ENCODE measurements around the gene MICU1. TPM values are rescaled to one million over a fixed set of nuclear protein-coding genes. Genes with fewer than 3 reads are reported as not detected.
"Not testable (repeated sequence)": the region's sequence is repeated elsewhere in the genome, so short reads cannot be mapped to it uniquely, and the experiment has no call there.

The MICU1 gene
- polyA plus RNA-seq, 2 donors: 15.0 to 18.1 TPM

- H3K4me3 ChIP-seq (ENCODE audit: low read depth in 1 of 2, low read length in 2 of 2): no peak overlapping the region
- H3K27ac ChIP-seq (ENCODE audit: low read depth in 2 of 2, low read length in 1 of 2): no peak overlapping the region
- H3K4me1 ChIP-seq (ENCODE audit: control insufficient read depth in 2 of 2, insufficient read depth in 2 of 2, low read length in 1 of 2): no peaks in the 10 kb centered on the region
- no peaks in the 10 kb centered on the region for H3K27me3 ChIP-seq (ENCODE audit: control insufficient read depth in 1 of 2, insufficient read depth in 2 of 2, low read length in 2 of 2)
- H3K9me3 ChIP-seq (ENCODE audit: control insufficient read depth in 2 of 2, insufficient read depth in 1 of 2, low read depth in 1 of 2, low read length in 1 of 2): no peaks in the 10 kb centered on the region
- WGBS, 2 donors: 89 to 91% methylated on average over 2 of the region's 2 CpGs
- peaks cover 3 to 7% of the 10 kb centered on the region in 2 donors for H3K36me3 ChIP-seq (ENCODE audit: control insufficient read depth in 2 of 2, insufficient read depth in 2 of 2, low read length in 1 of 2)
Observed at GRCh38 chr10:72477463-72477862, 148.4 kb downstream of the MICU1 start.

DNA sequence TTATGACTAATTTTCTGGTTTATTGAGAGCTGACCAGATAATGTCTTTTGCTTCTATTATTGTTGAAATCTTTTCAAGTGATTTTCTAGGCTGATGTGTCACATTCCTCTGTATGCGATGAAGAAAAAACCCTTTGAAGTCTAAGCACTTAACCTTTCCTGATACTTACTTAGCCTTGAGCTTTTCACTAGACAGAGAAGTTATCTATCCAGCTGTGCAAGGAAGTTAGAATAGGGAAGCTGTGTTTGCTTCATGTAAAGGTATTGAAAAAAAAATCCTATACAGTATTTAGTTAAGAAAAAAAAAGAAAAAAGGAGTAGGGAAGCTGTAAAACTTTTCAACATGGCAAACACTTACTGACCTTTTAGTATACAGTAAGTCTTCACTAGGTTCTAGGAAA lies 153.6 kb downstream of the MICU1 start:
- H3K36me3 ChIP-seq (ENCODE audit: control insufficient read depth in 2 of 2, insufficient read depth in 2 of 2, low read length in 1 of 2): peaks cover 3 to 7% of the 10 kb centered on the region in 2 donors

GRCh38 chr10:72470666-72471065 lies 155.2 kb downstream of the MICU1 start:
- no peak overlapping the region for H3K27ac ChIP-seq (ENCODE audit: low read depth in 2 of 2, low read length in 1 of 2)
- no peaks in the 10 kb centered on the region for H3K27me3 ChIP-seq (ENCODE audit: control insufficient read depth in 1 of 2, insufficient read depth in 2 of 2, low read length in 2 of 2)
- no peak overlapping the region for H3K4me3 ChIP-seq (ENCODE audit: low read depth in 1 of 2, low read length in 2 of 2)
- WGBS, 2 donors: 98 to 100% methylated on average over 1 of the region's 1 CpG
- no peaks in the 10 kb centered on the region for H3K9me3 ChIP-seq (ENCODE audit: control insufficient read depth in 2 of 2, insufficient read depth in 1 of 2, low read depth in 1 of 2, low read length in 1 of 2)
- no peaks in the 10 kb centered on the region for H3K4me1 ChIP-seq (ENCODE audit: control insufficient read depth in 2 of 2, insufficient read depth in 2 of 2, low read length in 1 of 2)
- peaks cover 3 to 7% of the 10 kb centered on the region in 2 donors for H3K36me3 ChIP-seq (ENCODE audit: control insufficient read depth in 2 of 2, insufficient read depth in 2 of 2, low read length in 1 of 2)

More for the DNA sequence above, 153.6 kb downstream of the MICU1 start:
- Histone ChIP-seq H3K27me3 (ENCODE audit: control insufficient read depth in 1 of 2, insufficient read depth in 2 of 2, low read length in 2 of 2) (no peaks in the 10 kb centered on the region), H3K9me3 (ENCODE audit: control insufficient read depth in 2 of 2, insufficient read depth in 1 of 2, low read depth in 1 of 2, low read length in 1 of 2) (no peaks in the 10 kb centered on the region), H3K4me3 (ENCODE audit: low read depth in 1 of 2, low read length in 2 of 2) (no peak overlapping the region), H3K4me1 (ENCODE audit: control insufficient read depth in 2 of 2, insufficient read depth in 2 of 2, low read length in 1 of 2) (no peaks in the 10 kb centered on the region), H3K27ac (ENCODE audit: low read depth in 2 of 2, low read length in 1 of 2) (no peak overlapping the region)
- 86 to 88% methylated on average over 1 of the region's 1 CpG for WGBS, 2 donors

GRCh38 chr10:72467064-72467463 lies 158.8 kb downstream of the MICU1 start:
- WGBS, 2 donors: 93 to 96% methylated on average over 7 of the region's 7 CpGs
- not testable (repeated sequence) for H3K4me1 ChIP-seq (ENCODE audit: control insufficient read depth in 2 of 2, insufficient read depth in 2 of 2, low read length in 1 of 2); H3K27ac ChIP-seq (ENCODE audit: low read depth in 2 of 2, low read length in 1 of 2); H3K9me3 ChIP-seq (ENCODE audit: control insufficient read depth in 2 of 2, insufficient read depth in 1 of 2, low read depth in 1 of 2, low read length in 1 of 2); H3K27me3 ChIP-seq (ENCODE audit: control insufficient read depth in 1 of 2, insufficient read depth in 2 of 2, low read length in 2 of 2); H3K4me3 ChIP-seq (ENCODE audit: low read depth in 1 of 2, low read length in 2 of 2); H3K36me3 ChIP-seq (ENCODE audit: control insufficient read depth in 2 of 2, insufficient read depth in 2 of 2, low read length in 1 of 2)

DNA sequence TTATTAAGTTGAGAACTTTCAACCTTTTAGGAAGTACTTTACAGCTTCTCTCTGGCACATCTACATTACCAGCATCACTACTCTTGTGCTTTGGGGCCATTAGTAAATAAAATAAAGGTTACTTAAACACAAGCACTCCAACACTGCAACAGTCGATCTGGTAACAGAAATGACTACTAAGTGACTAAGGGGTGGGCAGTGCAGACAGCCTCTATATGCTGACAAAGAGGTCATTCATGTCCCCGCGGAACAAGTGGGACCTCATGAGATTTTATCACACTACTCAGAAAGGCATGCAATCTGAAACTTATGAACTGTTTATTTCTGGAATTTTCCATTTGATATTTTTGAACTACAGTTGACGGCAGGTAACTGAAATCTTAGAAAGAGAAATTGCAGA lies 159.9 kb downstream of the MICU1 start:
- WGBS, 2 donors: 79 to 90% methylated on average over 4 of the region's 4 CpGs

GRCh38 chr10:72464438-72464837 lies 161.4 kb downstream of the MICU1 start:
- H3K4me1 ChIP-seq (ENCODE audit: control insufficient read depth in 2 of 2, insufficient read depth in 2 of 2, low read length in 1 of 2): no peaks in the 10 kb centered on the region

More for the DNA sequence above, 159.9 kb downstream of the MICU1 start:
- no peaks in the 10 kb centered on the region for H3K9me3 ChIP-seq (ENCODE audit: control insufficient read depth in 2 of 2, insufficient read depth in 1 of 2, low read depth in 1 of 2, low read length in 1 of 2)
- no peaks in the 10 kb centered on the region for H3K36me3 ChIP-seq (ENCODE audit: control insufficient read depth in 2 of 2, insufficient read depth in 2 of 2, low read length in 1 of 2)
- no peaks in the 10 kb centered on the region for H3K4me1 ChIP-seq (ENCODE audit: control insufficient read depth in 2 of 2, insufficient read depth in 2 of 2, low read length in 1 of 2)
- H3K27me3 ChIP-seq (ENCODE audit: control insufficient read depth in 1 of 2, insufficient read depth in 2 of 2, low read length in 2 of 2): no peaks in the 10 kb centered on the region
- no peak overlapping the region for H3K27ac ChIP-seq (ENCODE audit: low read depth in 2 of 2, low read length in 1 of 2)
- H3K4me3 ChIP-seq (ENCODE audit: low read depth in 1 of 2, low read length in 2 of 2): no peak overlapping the region

GRCh38 chr10:72462261-72462660 lies 163.6 kb downstream of the MICU1 start:
- no peak overlapping the region for H3K27ac ChIP-seq (ENCODE audit: low read depth in 2 of 2, low read length in 1 of 2)
- 95 to 97% methylated on average over 3 of the region's 3 CpGs for WGBS, 2 donors
- no peaks in the 10 kb centered on the region for H3K27me3 ChIP-seq (ENCODE audit: control insufficient read depth in 1 of 2, insufficient read depth in 2 of 2, low read length in 2 of 2)
- no peaks in the 10 kb centered on the region for H3K4me1 ChIP-seq (ENCODE audit: control insufficient read depth in 2 of 2, insufficient read depth in 2 of 2, low read length in 1 of 2)
- no peak overlapping the region for H3K4me3 ChIP-seq (ENCODE audit: low read depth in 1 of 2, low read length in 2 of 2)
- H3K36me3 ChIP-seq (ENCODE audit: control insufficient read depth in 2 of 2, insufficient read depth in 2 of 2, low read length in 1 of 2): no peaks in the 10 kb centered on the region
- H3K9me3 ChIP-seq (ENCODE audit: control insufficient read depth in 2 of 2, insufficient read depth in 1 of 2, low read depth in 1 of 2, low read length in 1 of 2): no peaks in the 10 kb centered on the region

More at GRCh38 chr10:72464438-72464837, 161.4 kb downstream of the MICU1 start:
- Histone ChIP-seq H3K4me3 (ENCODE audit: low read depth in 1 of 2, low read length in 2 of 2) (no peak overlapping the region), H3K27me3 (ENCODE audit: control insufficient read depth in 1 of 2, insufficient read depth in 2 of 2, low read length in 2 of 2) (no peaks in the 10 kb centered on the region), H3K36me3 (ENCODE audit: control insufficient read depth in 2 of 2, insufficient read depth in 2 of 2, low read length in 1 of 2) (no peaks in the 10 kb centered on the region), H3K27ac (ENCODE audit: low read depth in 2 of 2, low read length in 1 of 2) (no peak overlapping the region), H3K9me3 (ENCODE audit: control insufficient read depth in 2 of 2, insufficient read depth in 1 of 2, low read depth in 1 of 2, low read length in 1 of 2) (no peaks in the 10 kb centered on the region)
- 67 to 78% methylated on average over 2 of the region's 2 CpGs for WGBS, 2 donors

DNA sequence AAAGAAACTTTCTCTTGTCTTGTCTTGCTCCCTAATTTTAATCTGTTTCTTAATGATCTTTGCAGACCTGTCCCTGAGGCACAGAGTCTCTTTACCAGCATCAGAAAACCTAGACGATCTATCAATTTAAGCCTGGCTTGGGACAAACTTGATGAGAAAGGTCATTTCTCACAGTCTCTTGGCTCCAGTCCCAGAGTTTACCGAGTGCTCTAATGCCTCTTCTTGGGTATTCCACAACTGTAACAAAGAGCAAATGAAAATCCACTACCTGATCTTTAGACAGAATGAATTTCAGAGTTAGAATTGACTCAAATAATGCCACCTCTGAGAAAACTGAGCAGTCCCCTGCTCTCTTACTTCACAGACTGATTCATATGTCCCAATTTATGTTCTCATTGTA lies 164.8 kb downstream of the MICU1 start:
- Histone ChIP-seq H3K36me3 (ENCODE audit: control insufficient read depth in 2 of 2, insufficient read depth in 2 of 2, low read length in 1 of 2) (no peaks in the 10 kb centered on the region), H3K4me3 (ENCODE audit: low read depth in 1 of 2, low read length in 2 of 2) (no peak overlapping the region), H3K27ac (ENCODE audit: low read depth in 2 of 2, low read length in 1 of 2) (no peak overlapping the region), H3K9me3 (ENCODE audit: control insufficient read depth in 2 of 2, insufficient read depth in 1 of 2, low read depth in 1 of 2, low read length in 1 of 2) (no peaks in the 10 kb centered on the region), H3K4me1 (ENCODE audit: control insufficient read depth in 2 of 2, insufficient read depth in 2 of 2, low read length in 1 of 2) (no peaks in the 10 kb centered on the region), H3K27me3 (ENCODE audit: control insufficient read depth in 1 of 2, insufficient read depth in 2 of 2, low read length in 2 of 2) (no peaks in the 10 kb centered on the region)
- WGBS, 2 donors: 41 to 47% methylated on average over 2 of the region's 2 CpGs

DNA sequence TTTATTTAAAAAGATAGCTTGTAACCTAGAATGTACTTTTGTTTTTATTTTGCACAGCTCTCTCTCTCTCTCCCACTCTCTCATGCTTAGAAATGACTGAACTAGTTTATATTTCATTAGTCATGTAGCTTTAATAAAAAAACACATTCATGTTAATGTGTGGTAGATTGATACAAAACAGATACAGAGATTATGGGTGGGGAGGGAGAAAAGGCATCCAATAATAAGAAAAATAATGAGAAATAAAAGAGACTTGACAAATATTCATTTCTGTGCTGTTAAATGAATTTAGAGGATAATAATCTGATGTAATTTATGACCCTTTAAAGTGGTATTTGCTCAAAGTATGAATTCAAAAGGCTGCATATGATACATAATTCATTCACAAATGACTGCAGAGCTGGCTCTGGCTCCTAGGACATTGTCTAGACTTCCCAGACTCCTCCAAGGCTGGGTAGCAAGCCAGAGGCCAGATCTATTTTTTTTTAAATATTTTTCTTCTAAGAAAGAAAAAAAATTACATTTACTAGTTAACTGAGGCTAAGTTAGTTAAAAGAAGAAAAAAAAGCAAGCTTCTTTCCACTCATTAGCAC lies 165.5 kb downstream of the MICU1 start:
- Histone ChIP-seq H3K9me3 (ENCODE audit: control insufficient read depth in 2 of 2, insufficient read depth in 1 of 2, low read depth in 1 of 2, low read length in 1 of 2) (no peaks in the 10 kb centered on the region), H3K27ac (ENCODE audit: low read depth in 2 of 2, low read length in 1 of 2) (no peak overlapping the region), H3K4me1 (ENCODE audit: control insufficient read depth in 2 of 2, insufficient read depth in 2 of 2, low read length in 1 of 2) (no peaks in the 10 kb centered on the region), H3K27me3 (ENCODE audit: control insufficient read depth in 1 of 2, insufficient read depth in 2 of 2, low read length in 2 of 2) (no peaks in the 10 kb centered on the region), H3K36me3 (ENCODE audit: control insufficient read depth in 2 of 2, insufficient read depth in 2 of 2, low read length in 1 of 2) (no peaks in the 10 kb centered on the region), H3K4me3 (ENCODE audit: low read depth in 1 of 2, low read length in 2 of 2) (no peak overlapping the region)

DNA sequence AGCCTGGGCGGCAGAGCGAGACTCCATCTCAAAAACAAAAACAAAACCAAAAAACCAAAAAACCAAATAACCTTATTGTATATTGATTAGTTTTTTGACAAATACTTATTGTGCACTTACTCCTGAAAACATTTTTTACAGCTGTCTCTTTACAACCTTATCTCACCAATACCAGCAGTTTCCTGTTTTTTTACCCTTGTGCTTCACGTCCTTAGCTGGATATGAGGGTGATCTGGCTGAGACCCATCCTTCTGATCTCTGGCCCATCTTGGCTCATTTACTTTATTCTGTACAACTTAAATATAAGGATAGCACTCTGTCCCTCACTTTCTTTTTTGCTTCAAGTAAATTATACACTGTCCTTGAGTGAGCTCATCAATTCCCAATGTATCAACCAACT lies 166.6 kb downstream of the MICU1 start:
- WGBS, 2 donors: 89 to 90% methylated on average over 3 of the region's 3 CpGs
- H3K27me3 ChIP-seq (ENCODE audit: control insufficient read depth in 1 of 2, insufficient read depth in 2 of 2, low read length in 2 of 2): no peaks in the 10 kb centered on the region
- H3K4me3 ChIP-seq (ENCODE audit: low read depth in 1 of 2, low read length in 2 of 2): no peak overlapping the region
- H3K4me1 ChIP-seq (ENCODE audit: control insufficient read depth in 2 of 2, insufficient read depth in 2 of 2, low read length in 1 of 2): no peaks in the 10 kb centered on the region
- H3K36me3 ChIP-seq (ENCODE audit: control insufficient read depth in 2 of 2, insufficient read depth in 2 of 2, low read length in 1 of 2): no peaks in the 10 kb centered on the region
- H3K9me3 ChIP-seq (ENCODE audit: control insufficient read depth in 2 of 2, insufficient read depth in 1 of 2, low read depth in 1 of 2, low read length in 1 of 2): no peaks in the 10 kb centered on the region
- no peak overlapping the region for H3K27ac ChIP-seq (ENCODE audit: low read depth in 2 of 2, low read length in 1 of 2)

All from esophagus (tissue), 2 donors.